HL-60/S4 treated with phorbol 12-myristate 13-acetate at 8.2 ng/mL for 4 days and 3 days (cell line): ENCODE measurements around the gene RELN.
"Not testable (repeated sequence)": the region's sequence is repeated elsewhere in the genome, so short reads cannot be mapped to it uniquely, and the experiment has no call there.

Experiments used
- in situ Hi-C: fragments of 300-500 bp; cut with MboI; formaldehyde crosslinking; loops from 2 replicates; pipeline ENCODE4 v1.15.0; 2022; ENCODE audit warnings: low sequenced_read_pairs

RELN gene

GRCh38 chr7:103528152-103528551 lies 461.3 kb downstream of the RELN start:
- in situ Hi-C loops, result no loop called here

GRCh38 chr7:103525937-103526336 lies 463.5 kb downstream of the RELN start:
- in situ Hi-C loops, result no loop called here

GRCh38 chr7:103524042-103524907 lies 465.2 kb downstream of the RELN start:
- in situ Hi-C loops, result no loop called here

GRCh38 chr7:103521937-103522336 lies 467.5 kb downstream of the RELN start:
- in situ Hi-C loops, result no loop called here

- in situ Hi-C loops, result no loop called here
These were observed 484.8 kb downstream of the RELN start for GRCh38 chr7:103504505-103505135.

- in situ Hi-C loops, result no loop called here
These were observed 488.3 kb downstream of the RELN start for GRCh38 chr7:103501206-103501605.

GRCh38 chr7:103499976-103500375 lies 489.5 kb downstream of the RELN start:
- in situ Hi-C loops, result no loop called here

- in situ Hi-C loops, result no loop called here
These were observed 502.0 kb downstream of the RELN start for GRCh38 chr7:103487419-103487818.

- in situ Hi-C loops, result not testable (repeated sequence)
These were observed 502.6 kb downstream of the RELN start for GRCh38 chr7:103486873-103487272.

GRCh38 chr7:103480771-103481170 lies 508.7 kb downstream of the RELN start:
- in situ Hi-C loops, result no loop called here

GRCh38 chr7:103474956-103475355 lies 514.5 kb downstream of the RELN start:
- in situ Hi-C loops, result no loop called here

- in situ Hi-C loops, result no loop called here
These were observed 520.1 kb downstream of the RELN start for GRCh38 chr7:103469095-103469948.

GRCh38 chr7:103466814-103467213 lies 522.6 kb downstream of the RELN start:
- in situ Hi-C loops, result no loop called here

- in situ Hi-C loops, result no loop called here
These were observed 527.1 kb downstream of the RELN start for GRCh38 chr7:103462358-103462757.

- in situ Hi-C loops, result no loop called here
These were observed 542.1 kb downstream of the RELN start for GRCh38 chr7:103447073-103447960.

GRCh38 chr7:103446049-103446520 lies 543.4 kb downstream of the RELN start, which contains the start of gene SLC26A5:
Gene SLC26A5 (minus strand): TSS chr7:103446207. CDS start chr7:103421514, 24,693 bp downstream.
- in situ Hi-C loops, result no loop called here

GRCh38 chr7:103445228-103446048 lies 544.0 kb downstream of the RELN start:
- in situ Hi-C loops, result no loop called here

- in situ Hi-C loops, result no loop called here
These were observed 549.8 kb downstream of the RELN start for GRCh38 chr7:103439661-103440060.

GRCh38 chr7:103437623-103438022 lies 551.8 kb downstream of the RELN start:
- in situ Hi-C loops, result no loop called here
